ENCODE results near the gene CHTF18.
"Not testable (repeated sequence)": the region's sequence is repeated elsewhere in the genome, so short reads cannot be mapped to it uniquely, and the experiment has no call there.

The CHTF18 gene

GRCh38 chr16:760545-761343 is 27.7 kb upstream of the CHTF18 start, which contains the start of gene MSLN:
TSS of gene MSLN (plus strand) at chr16:760734. CDS start at chr16:762681, 1,947 bp downstream.
- no peak for DNase-seq

- DNase-seq: no peak
Observed at GRCh38 chr16:761625-762513, 26.6 kb upstream of the CHTF18 start.

GRCh38 chr16:762595-763268 is 25.7 kb upstream of the CHTF18 start:
- DNase-seq: no peak

GRCh38 chr16:763369-764183 is 24.8 kb upstream of the CHTF18 start:
- no peak for DNase-seq

GRCh38 chr16:764184-764750 is 24.2 kb upstream of the CHTF18 start:
- DNase-seq: no peak

GRCh38 chr16:764848-765487 is 23.5 kb upstream of the CHTF18 start:
- DNase-seq: no peak

GRCh38 chr16:765488-765865 is 22.9 kb upstream of the CHTF18 start:
- DNase-seq: no peak

GRCh38 chr16:766008-766819 is 22.2 kb upstream of the CHTF18 start:
- no peak for DNase-seq

GRCh38 chr16:766820-767640 is 21.4 kb upstream of the CHTF18 start:
- DNase-seq: no peak

- no peak for DNase-seq
Observed at GRCh38 chr16:767743-768235, 20.6 kb upstream of the CHTF18 start.

- no peak for DNase-seq
Observed at GRCh38 chr16:768428-768827, 20.0 kb upstream of the CHTF18 start.

- no peak for DNase-seq
Observed at GRCh38 chr16:769184-769784, 19.1 kb upstream of the CHTF18 start.

- DNase-seq: no peak
Observed at GRCh38 chr16:769934-770333, 18.5 kb upstream of the CHTF18 start.

- no peak for DNase-seq
Observed at GRCh38 chr16:770411-770810, 18.0 kb upstream of the CHTF18 start.

- no peak for DNase-seq
Observed at GRCh38 chr16:772959-773358, 15.5 kb upstream of the CHTF18 start.

- no peak for DNase-seq
Observed at GRCh38 chr16:774086-775001, 14.1 kb upstream of the CHTF18 start.

- no peak for DNase-seq
Observed at GRCh38 chr16:775236-775796, 13.1 kb upstream of the CHTF18 start.

- not testable (repeated sequence) for DNase-seq
Observed at GRCh38 chr16:776298-776697, 12.1 kb upstream of the CHTF18 start.

Data from DMS79 (cell line).